Hematopoietic multipotent progenitor cell treated with erythropoietin and hydrocortisone succinate and interleukin-3 and kit ligand, for 6 days (in vitro differentiated cells): Measurements from ENCODE around the gene SLC20A1.

ENCODE experiments used
- DNase-seq: peaks from one replicate; pipeline ENCODE4 v3.0.0-alpha.2; 2015

The SLC20A1 gene

DNA sequence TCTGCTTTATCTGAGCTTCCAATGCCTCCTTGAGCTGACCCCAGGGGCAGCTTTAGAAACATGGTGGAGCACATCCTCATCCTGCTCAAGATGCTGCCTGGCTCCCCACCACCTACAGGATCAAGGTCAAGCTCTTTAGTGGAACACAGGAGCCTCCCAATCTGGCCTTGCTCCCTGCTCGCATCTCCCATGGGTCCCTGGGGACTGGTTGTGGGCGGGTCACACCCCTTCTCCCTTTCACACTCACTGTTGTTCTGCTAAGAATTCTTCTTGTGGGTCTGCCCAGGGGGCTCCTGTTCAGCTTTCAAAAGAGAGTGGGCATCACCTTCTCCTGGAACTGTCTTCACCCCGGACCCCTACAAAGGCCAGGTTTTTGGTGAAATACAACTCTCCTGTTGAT, 66.7 kb downstream of the SLC20A1 start:
- no peak for DNase-seq

DNA sequence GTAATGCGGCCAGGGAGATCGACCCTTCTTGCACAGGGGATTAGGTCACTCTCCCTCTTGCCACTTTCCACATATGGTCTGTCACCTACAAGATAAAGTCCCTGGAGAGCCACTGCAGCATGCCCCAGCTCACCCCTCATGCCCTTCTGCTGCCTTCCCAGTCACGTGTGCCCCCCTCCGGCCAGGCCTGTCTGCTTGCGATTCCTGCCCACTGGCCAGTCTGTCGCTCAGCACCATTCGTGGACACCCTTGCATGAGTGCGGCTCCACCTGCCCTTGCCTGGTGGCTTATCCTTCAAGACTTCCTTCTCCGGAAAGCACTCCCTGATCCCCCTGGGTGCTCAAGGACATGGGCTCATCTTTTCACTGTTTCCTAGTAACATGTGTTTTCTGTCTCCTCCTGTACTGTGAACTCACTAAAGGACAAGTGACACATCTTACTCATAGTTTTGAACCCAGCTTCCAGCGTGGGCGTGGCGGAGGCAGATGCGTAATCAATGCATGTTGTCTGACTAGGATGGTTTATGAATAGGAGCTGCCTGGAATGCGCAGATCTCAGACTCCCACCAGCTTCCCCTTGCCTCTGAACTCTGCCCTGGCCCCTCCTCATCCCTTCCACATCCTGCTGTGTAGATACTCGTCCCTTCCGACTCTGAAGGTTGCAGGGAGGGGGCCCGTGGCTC, 67.3 kb downstream of the SLC20A1 start:
- no peak for DNase-seq
